SU-DHL-6 (cell line): ENCODE data around the gene UPK1B.

ENCODE experiments used
- H2AFZ ChIP-seq: fragments of 200-600 bp; sonication (generic); 2 replicates; pipeline ENCODE4 v1.6.1; 2014; ENCODE audit warnings: low read depth, mild to moderate bottlenecking, moderate library complexity, mixed read lengths, antibody characterized with exemption, low read length; ENCODE audit not compliant: severe bottlenecking
- H3F3A ChIP-seq: fragments of 200-600 bp; shearing (Covaris generic); 2 replicates; pipeline ENCODE4 v1.6.0; 2016; ENCODE audit warnings: antibody characterized with exemption, mild to moderate bottlenecking; ENCODE audit not compliant: insufficient read depth
- H3K27ac ChIP-seq: fragments of 200-600 bp; sonication (generic); 2 replicates; pipeline ENCODE4 v1.5.1; 2016; ENCODE audit warnings: low read depth, mild to moderate bottlenecking, low read length, moderate library complexity, mixed read lengths
- H3K27me3 ChIP-seq: fragments of 200-600 bp; sonication (generic), shearing (Covaris generic); 2 replicates; pipeline ENCODE4 v1.6.0; 2014; ENCODE audit warnings: mild to moderate bottlenecking, low read length
- H3K36me3 ChIP-seq: fragments of 200-600 bp; sonication (generic); 2 replicates; pipeline ENCODE4 v1.6.1; 2014; ENCODE audit warnings: mild to moderate bottlenecking, low read length, mixed read lengths
- H3K4me2 ChIP-seq: fragments of 300-600, 200-600 bp; shearing (Covaris generic), sonication (generic); 2 replicates; pipeline ENCODE4 v1.6.0; 2014; ENCODE audit warnings: low read length, low read depth, mild to moderate bottlenecking; ENCODE audit not compliant: poor library complexity, severe bottlenecking
- H3K4me3 ChIP-seq: fragments of 200-600 bp; sonication (generic); 2 replicates; pipeline ENCODE4 v1.5.1; 2014; ENCODE audit warnings: antibody characterized with exemption, low read length, mild to moderate bottlenecking, mixed read lengths; ENCODE audit not compliant: insufficient read depth, poor library complexity, severe bottlenecking
- H3K79me2 ChIP-seq: fragments of 200-600 bp; sonication (generic); 2 replicates; pipeline ENCODE4 v1.6.1; 2014; ENCODE audit warnings: mild to moderate bottlenecking, low read length, moderate library complexity; ENCODE audit not compliant: insufficient read depth
- H3K9ac ChIP-seq: fragments of 200-600 bp; sonication (generic); 2 replicates; pipeline ENCODE4 v1.7.0; 2014; ENCODE audit warnings: mild to moderate bottlenecking, low read length
- H3K9me2 ChIP-seq: fragments of 200-600 bp; sonication (generic); replicated peaks from 2 replicates; pipeline ENCODE4 v1.6.1; 2014; ENCODE audit warnings: low read length; ENCODE audit not compliant: insufficient read depth
- H3K9me3 ChIP-seq: fragments of 200-600 bp; sonication (generic); 2 replicates; pipeline ENCODE4 v1.6.1; 2014; ENCODE audit warnings: low read length, mixed read lengths; ENCODE audit not compliant: insufficient read depth
- H4K20me1 ChIP-seq: fragments of 200-600 bp; sonication (generic); 2 replicates; pipeline ENCODE4 v1.6.1; 2014; ENCODE audit warnings: low read depth, mild to moderate bottlenecking, antibody characterized with exemption, low read length, moderate library complexity, mixed read lengths
- EZH2phosphoT487 ChIP-seq: fragments of 200-600 bp; sonication (generic), shearing (Covaris generic); conservative IDR thresholded peaks from 2 replicates; pipeline ENCODE4 v1.6.1; 2018; ENCODE audit warnings: mild to moderate bottlenecking, antibody characterized with exemption, low read length, moderate library complexity, mixed read lengths
- TF ChIP-seq, protein P1 (sequence below): fragments of 200-600 bp; sonication (generic); IDR thresholded peaks from one replicate; pipeline ENCODE4 v1.5.1; 2017; ENCODE audit warnings: antibody characterized with exemption, mild to moderate bottlenecking, low read length, moderate library complexity; ENCODE audit not compliant: insufficient read depth, poor library complexity, severe bottlenecking

UPK1B gene

DNA sequence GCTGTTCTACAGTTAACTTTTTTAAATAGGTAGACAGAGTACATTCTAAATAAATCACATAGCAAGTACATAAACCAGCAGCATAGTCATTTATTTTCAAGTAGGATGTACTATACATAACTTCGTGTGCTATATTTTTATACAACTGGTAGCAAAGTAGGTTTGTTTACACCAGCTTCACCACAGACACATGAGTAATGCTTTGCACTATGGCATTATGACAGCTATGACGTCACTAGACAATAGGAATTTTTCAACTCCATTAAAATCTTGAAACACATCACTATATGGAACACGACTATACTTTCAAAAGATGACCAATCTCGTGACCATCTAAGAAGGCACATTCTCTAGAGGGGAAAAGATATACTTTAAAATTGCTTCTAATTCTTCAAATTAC lies 23.9 kb upstream of the UPK1B start:
- H4K20me1 ChIP-seq: no peaks in the 10 kb centered on the region
- H3K4me3 ChIP-seq: no peak overlapping the region
- no peaks in the 10 kb centered on the region for H3K79me2 ChIP-seq
- H3K9me2 ChIP-seq: no peaks in the 10 kb centered on the region
- H3F3A ChIP-seq: no peaks in the 10 kb centered on the region
- H3K36me3 ChIP-seq: no peaks in the 10 kb centered on the region
- H2AFZ ChIP-seq: no peak overlapping the region
- TF ChIP-seq EZH2phosphoT487: no peak
- TF ChIP-seq, protein P1, sequence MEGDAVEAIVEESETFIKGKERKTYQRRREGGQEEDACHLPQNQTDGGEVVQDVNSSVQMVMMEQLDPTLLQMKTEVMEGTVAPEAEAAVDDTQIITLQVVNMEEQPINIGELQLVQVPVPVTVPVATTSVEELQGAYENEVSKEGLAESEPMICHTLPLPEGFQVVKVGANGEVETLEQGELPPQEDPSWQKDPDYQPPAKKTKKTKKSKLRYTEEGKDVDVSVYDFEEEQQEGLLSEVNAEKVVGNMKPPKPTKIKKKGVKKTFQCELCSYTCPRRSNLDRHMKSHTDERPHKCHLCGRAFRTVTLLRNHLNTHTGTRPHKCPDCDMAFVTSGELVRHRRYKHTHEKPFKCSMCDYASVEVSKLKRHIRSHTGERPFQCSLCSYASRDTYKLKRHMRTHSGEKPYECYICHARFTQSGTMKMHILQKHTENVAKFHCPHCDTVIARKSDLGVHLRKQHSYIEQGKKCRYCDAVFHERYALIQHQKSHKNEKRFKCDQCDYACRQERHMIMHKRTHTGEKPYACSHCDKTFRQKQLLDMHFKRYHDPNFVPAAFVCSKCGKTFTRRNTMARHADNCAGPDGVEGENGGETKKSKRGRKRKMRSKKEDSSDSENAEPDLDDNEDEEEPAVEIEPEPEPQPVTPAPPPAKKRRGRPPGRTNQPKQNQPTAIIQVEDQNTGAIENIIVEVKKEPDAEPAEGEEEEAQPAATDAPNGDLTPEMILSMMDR: no peak
- H3K9me3 ChIP-seq: no peaks in the 10 kb centered on the region
- H3K27me3 ChIP-seq: no peaks in the 10 kb centered on the region
- no peak overlapping the region for H3K9ac ChIP-seq
- H3K27ac ChIP-seq: no peak overlapping the region
- H3K4me2 ChIP-seq: no peak overlapping the region

DNA sequence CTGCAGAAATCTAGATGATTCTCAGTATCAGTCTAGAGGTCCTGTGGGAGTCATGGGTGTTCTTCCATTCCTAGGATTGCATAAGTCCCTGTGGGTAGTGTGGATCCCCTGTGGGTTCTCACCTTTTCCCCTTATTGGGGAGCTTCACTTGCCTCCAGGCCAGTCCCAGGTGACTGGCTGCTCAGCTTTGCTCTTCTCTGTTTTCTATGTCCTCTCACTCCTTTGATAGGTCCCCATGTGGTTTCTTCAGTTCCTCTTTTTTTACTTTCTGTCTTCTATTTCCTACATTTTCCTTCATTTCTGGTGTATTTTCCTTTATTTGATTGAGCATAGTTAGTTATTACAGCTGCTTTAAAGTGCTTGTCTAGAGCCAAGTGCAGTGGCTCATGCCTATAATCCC lies 16.5 kb upstream of the UPK1B start:
- Histone ChIP-seq H3K4me2 (no peak overlapping the region), H3K36me3 (no peaks in the 10 kb centered on the region), H3K27me3 (no peaks in the 10 kb centered on the region), H3K9me2 (no peaks in the 10 kb centered on the region), H4K20me1 (no peaks in the 10 kb centered on the region), H3K79me2 (no peaks in the 10 kb centered on the region), H3K4me3 (no peak overlapping the region), H2AFZ (no peak overlapping the region), H3K27ac (no peak overlapping the region), H3K9me3 (no peaks in the 10 kb centered on the region), H3F3A (no peaks in the 10 kb centered on the region), H3K9ac (no peak overlapping the region)
- no peak for TF ChIP-seq EZH2phosphoT487
- TF ChIP-seq, protein P1: no peak

DNA sequence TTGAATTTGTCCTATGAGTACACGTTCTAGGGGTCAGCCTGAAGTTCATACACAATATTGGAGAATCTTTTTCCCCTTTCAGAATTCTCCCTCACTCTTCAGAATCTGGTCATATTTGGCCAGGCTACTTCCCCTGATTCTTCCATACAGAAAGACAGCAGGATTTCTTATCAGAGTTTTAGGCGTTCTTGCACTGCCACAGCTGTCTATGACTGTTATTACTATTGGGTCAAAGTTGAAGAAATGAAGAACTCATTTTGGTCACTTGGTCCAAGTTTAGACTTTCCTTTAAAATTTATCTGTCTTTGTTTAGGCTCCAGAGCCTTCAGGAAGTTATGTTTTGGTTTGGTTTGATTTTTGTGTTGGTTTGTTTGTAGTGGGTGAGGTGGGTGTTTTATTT lies 15.4 kb upstream of the UPK1B start:
- H3K36me3 ChIP-seq: no peaks in the 10 kb centered on the region
- no peaks in the 10 kb centered on the region for H3F3A ChIP-seq
- H3K4me2 ChIP-seq: no peak overlapping the region
- no peaks in the 10 kb centered on the region for H3K9me2 ChIP-seq
- no peak overlapping the region for H2AFZ ChIP-seq
- H3K4me3 ChIP-seq: no peak overlapping the region
- H3K9me3 ChIP-seq: no peaks in the 10 kb centered on the region
- no peak overlapping the region for H3K9ac ChIP-seq
- H3K79me2 ChIP-seq: no peaks in the 10 kb centered on the region
- no peaks in the 10 kb centered on the region for H4K20me1 ChIP-seq
- TF ChIP-seq EZH2phosphoT487: no peak
- TF ChIP-seq, protein P1: no peak
- no peak overlapping the region for H3K27ac ChIP-seq
- no peaks in the 10 kb centered on the region for H3K27me3 ChIP-seq
